Ectodermal cell (in vitro differentiated cells): Measurements from ENCODE around the gene PDIA4.

ENCODE experiments used
- H3K27ac ChIP-seq: 2 replicates; pipeline ENCODE4 v1.7.0; 2013; ENCODE audit warnings: mild to moderate bottlenecking, low read depth, low read length; ENCODE audit not compliant: insufficient read depth, poor library complexity, severe bottlenecking
- H3K27me3 ChIP-seq: 2 replicates; pipeline ENCODE4 v1.7.0; 2013; ENCODE audit warnings: mild to moderate bottlenecking, low read length; ENCODE audit not compliant: insufficient read depth, control insufficient read depth, poor library complexity, severe bottlenecking
- H3K36me3 ChIP-seq: one replicate; pipeline ENCODE4 v1.7.0; 2013; ENCODE audit warnings: low read length; ENCODE audit not compliant: control insufficient read depth, insufficient read depth
- H3K4me1 ChIP-seq: one replicate; pipeline ENCODE4 v1.7.0; 2013; ENCODE audit warnings: low read length; ENCODE audit not compliant: control insufficient read depth, insufficient read depth
- H3K4me3 ChIP-seq: 2 replicates; pipeline ENCODE4 v1.7.0; 2013; ENCODE audit warnings: low read depth, low read length, control low read depth; ENCODE audit not compliant: insufficient read depth
- H3K9me3 ChIP-seq: 2 replicates; pipeline ENCODE4 v1.7.0; 2013; ENCODE audit warnings: mild to moderate bottlenecking, low read length, moderate library complexity; ENCODE audit not compliant: control insufficient read depth
- WGBS, 2 experiments: methylation state at CpG; one replicate each; pipeline ENCODE4 v1.1.7; 2013; ENCODE audit warnings: missing lambda C conversion rate in 2 of 2; 5-methylcytosine and 5-hydroxymethylcytosine counted together

The PDIA4 gene

GRCh38 chr7:149005427-149006344 lies 22.6 kb downstream of the PDIA4 start:
- no peak overlapping the region for H3K27ac ChIP-seq
- peaks cover 57% of the 10 kb centered on the region for H3K36me3 ChIP-seq
- H3K9me3 ChIP-seq: no peaks in the 10 kb centered on the region
- H3K27me3 ChIP-seq: no peaks in the 10 kb centered on the region
- no peaks in the 10 kb centered on the region for H3K4me1 ChIP-seq
- WGBS, 2 experiments: 70 to 72% methylated on average over 20 of the region's 20 CpGs
- H3K4me3 ChIP-seq: no peak overlapping the region

DNA sequence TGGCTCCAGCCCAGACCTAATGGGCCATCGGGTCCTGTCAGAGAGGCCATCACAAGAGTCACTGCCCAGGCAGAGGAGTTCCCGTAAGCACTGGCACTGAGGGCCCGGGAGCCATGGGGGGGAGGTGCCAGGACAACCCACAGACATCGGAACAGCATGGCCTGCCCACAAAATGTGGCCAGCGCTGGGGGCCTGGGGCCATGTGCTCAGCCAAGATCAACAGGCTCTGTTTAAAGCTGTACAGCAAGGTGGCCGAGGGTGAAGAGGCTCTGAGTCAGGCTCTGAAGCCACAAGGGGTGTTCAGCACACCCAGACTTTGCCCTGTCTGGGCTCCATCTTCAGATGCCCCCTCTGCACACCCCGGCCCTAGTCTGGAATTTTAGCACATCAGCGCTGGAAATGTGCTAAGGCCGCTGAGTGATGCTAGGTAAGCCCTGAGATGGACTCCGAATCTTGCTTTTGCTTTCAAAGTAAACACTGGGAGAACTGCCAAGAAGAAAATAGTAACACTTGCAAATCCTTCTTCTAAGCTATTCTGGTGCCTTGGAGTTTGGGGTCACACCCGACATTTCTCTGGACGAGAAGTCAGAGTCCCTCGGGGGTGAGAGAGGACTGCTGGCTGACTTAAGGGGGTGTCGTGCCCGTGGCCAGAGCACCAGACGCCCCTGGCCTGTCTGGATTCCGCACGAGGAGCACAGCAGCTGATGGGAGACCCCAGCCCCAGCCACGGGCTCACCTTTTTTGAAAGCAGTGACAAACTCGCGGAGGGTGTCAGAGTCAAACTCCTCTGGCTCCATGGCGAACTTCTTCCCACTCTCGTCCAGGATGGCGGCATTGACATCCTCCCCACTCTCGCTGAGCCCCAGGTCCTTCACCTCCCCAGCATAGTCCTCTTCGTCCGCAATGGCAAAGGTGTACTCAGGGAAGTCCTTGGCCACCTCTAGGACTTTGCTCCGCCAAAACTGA lies 23.6 kb downstream of the PDIA4 start:
- Histone ChIP-seq H3K27me3 (no peaks in the 10 kb centered on the region), H3K9me3 (no peaks in the 10 kb centered on the region), H3K4me3 (no peak overlapping the region), H3K36me3 (peaks cover 48% of the 10 kb centered on the region), H3K27ac (no peak overlapping the region), H3K4me1 (no peaks in the 10 kb centered on the region)
- 96% methylated on average over 28 of the region's 28 CpGs for WGBS, 2 experiments

DNA sequence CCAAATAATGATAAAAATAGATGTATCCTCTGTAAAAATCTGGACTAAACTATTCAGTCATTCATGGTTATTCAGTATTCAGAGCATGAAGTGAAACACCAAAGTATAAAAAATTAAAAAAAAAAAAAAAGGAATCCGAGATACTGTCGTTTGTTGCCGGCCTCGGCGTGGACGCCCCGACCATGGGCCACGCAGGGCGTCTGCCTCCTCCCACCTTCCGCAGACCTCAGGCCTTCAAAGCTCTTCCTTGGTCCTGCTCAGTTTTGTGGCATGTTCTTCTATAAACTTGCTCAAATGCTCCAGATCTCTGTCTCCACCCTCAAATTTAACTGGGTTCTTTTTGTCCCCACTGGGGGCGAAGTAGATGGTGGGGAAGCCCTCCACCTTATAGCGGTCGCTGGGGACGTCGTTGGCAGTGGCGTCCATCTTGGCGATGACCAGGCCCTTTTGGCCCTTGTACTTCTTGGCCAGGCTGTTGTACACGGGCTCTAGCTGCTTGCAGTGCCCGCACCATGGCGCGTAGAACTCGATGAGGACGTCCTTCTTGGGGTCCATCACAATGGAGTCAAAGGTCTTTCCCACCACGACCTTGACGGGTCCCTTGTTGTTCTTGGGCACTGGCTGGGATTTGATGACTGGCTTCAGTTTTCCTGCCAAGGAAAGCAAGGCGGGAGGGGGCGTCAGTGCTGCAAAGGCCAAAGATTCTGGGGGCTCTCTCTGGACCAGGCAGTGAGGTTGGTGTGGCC lies 24.6 kb downstream of the PDIA4 start:
- 96% methylated on average over 27 of the region's 27 CpGs for WGBS, 2 experiments
- H3K36me3 ChIP-seq: peaks cover 41% of the 10 kb centered on the region

GRCh38 chr7:149003018-149003417 lies 25.3 kb downstream of the PDIA4 start:
- H3K36me3 ChIP-seq: peaks cover 35% of the 10 kb centered on the region
- no peaks in the 10 kb centered on the region for H3K9me3 ChIP-seq

More for the DNA sequence above, 24.6 kb downstream of the PDIA4 start:
- no peaks in the 10 kb centered on the region for H3K27me3 ChIP-seq
- no peak overlapping the region for H3K27ac ChIP-seq
- H3K4me1 ChIP-seq: no peaks in the 10 kb centered on the region
- H3K9me3 ChIP-seq: no peaks in the 10 kb centered on the region
- no peak overlapping the region for H3K4me3 ChIP-seq

DNA sequence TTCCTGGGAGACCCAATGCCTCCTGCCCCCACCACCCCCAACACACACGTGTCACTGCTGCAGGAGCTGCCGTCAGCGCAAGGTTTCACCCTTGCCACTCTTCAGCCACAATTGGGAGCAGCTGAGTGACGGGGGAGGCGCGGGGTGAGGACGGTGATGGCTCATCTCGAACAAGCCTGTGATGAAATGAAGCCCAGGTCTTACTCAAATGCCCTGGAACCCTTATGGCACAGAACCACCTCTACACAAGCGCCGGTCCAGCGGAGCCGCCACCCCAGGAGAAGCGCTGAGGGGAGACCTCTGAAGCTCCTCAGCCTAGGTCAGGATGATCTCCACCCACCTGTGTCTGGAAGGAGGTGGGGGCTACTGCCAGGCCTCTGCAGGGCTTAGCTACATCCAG lies 25.7 kb downstream of the PDIA4 start:
- 92 to 95% methylated on average over 13 of the region's 13 CpGs for whole genome bisulfite sequencing, 2 experiments
- Histone ChIP-seq H3K9me3 (no peaks in the 10 kb centered on the region), H3K4me3 (no peak overlapping the region), H3K27me3 (no peaks in the 10 kb centered on the region), H3K4me1 (no peaks in the 10 kb centered on the region), H3K36me3 (peaks cover 31% of the 10 kb centered on the region), H3K27ac (no peak overlapping the region)

More at GRCh38 chr7:149003018-149003417, 25.3 kb downstream of the PDIA4 start:
- Histone ChIP-seq H3K4me3 (no peak overlapping the region), H3K27me3 (no peaks in the 10 kb centered on the region), H3K4me1 (no peaks in the 10 kb centered on the region), H3K27ac (no peak overlapping the region)
- WGBS, 2 experiments: 92 to 95% methylated on average over 11 of the region's 11 CpGs

- no peak overlapping the region for H3K27ac ChIP-seq
- H3K4me3 ChIP-seq: no peak overlapping the region
- WGBS, 2 experiments: 86 to 89% methylated on average over 11 of the region's 11 CpGs
- no peaks in the 10 kb centered on the region for H3K4me1 ChIP-seq
- H3K27me3 ChIP-seq: no peaks in the 10 kb centered on the region
- no peaks in the 10 kb centered on the region for H3K9me3 ChIP-seq
- peaks cover 20% of the 10 kb centered on the region for H3K36me3 ChIP-seq
These were observed 26.8 kb downstream of the PDIA4 start for GRCh38 chr7:149001427-149002068.

- H3K4me1 ChIP-seq: no peaks in the 10 kb centered on the region
- H3K4me3 ChIP-seq: no peak overlapping the region
- H3K36me3 ChIP-seq: peaks cover 18% of the 10 kb centered on the region
- H3K27me3 ChIP-seq: no peaks in the 10 kb centered on the region
- H3K9me3 ChIP-seq: no peaks in the 10 kb centered on the region
- no peak overlapping the region for H3K27ac ChIP-seq
- WGBS, 2 experiments: 87 to 91% methylated on average over 5 of the region's 5 CpGs
These were observed 27.3 kb downstream of the PDIA4 start for GRCh38 chr7:149000961-149001360.

GRCh38 chr7:148999192-148999591 lies 29.1 kb downstream of the PDIA4 start:
- Histone ChIP-seq H3K27me3 (no peaks in the 10 kb centered on the region), H3K9me3 (no peaks in the 10 kb centered on the region), H3K4me1 (no peaks in the 10 kb centered on the region), H3K36me3 (peaks cover 6% of the 10 kb centered on the region), H3K4me3 (no peak overlapping the region), H3K27ac (no peak overlapping the region)
- WGBS, 2 experiments: 94 to 97% methylated on average over 6 of the region's 6 CpGs

DNA sequence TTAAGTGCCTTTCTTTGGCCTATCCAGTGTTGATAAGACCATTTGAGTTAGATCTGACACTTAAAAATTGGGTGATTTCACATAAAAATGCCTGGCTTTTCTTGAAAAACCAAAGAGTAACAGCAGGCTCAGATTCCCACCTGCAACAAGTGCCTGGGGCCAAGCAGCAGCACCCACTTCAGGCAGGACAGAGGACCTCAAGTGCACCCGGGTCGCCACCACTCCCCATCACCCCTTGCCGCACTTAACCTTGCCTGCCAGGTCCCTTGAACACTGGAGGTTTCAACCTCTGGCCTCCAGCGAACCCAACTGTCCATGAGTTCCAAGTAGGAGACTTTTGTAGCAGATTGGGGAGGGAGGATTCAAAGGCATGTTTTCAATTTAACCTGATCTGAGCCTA lies 30.8 kb downstream of the PDIA4 start:
- no peaks in the 10 kb centered on the region for H3K9me3 ChIP-seq
- no peaks in the 10 kb centered on the region for H3K4me1 ChIP-seq
- 87 to 89% methylated on average over 4 of the region's 4 CpGs for WGBS, 2 experiments
- no peaks in the 10 kb centered on the region for H3K27me3 ChIP-seq
- H3K27ac ChIP-seq: no peak overlapping the region
- H3K36me3 ChIP-seq: no peaks in the 10 kb centered on the region
- H3K4me3 ChIP-seq: no peak overlapping the region
